A673 (cell line): ENCODE data around the gene ATP8A1. TPM values are rescaled to one million over a fixed set of nuclear protein-coding genes. Genes with fewer than 3 reads are reported as not detected.
A peak's percentile ranks its signal among the peaks of the same experiment; 100 is the strongest.

Experiments used
- BruUV-seq: library from RNA; stranded (reverse); fragments of 400-500 nt; replicated peaks from 2 replicates; lab custom pipeline; 2021; lab: Mats Ljungman, UMichigan
- CTCF ChIA-PET: fragments of 300-600 bp; sonication (Branson Sonifier 250); formaldehyde crosslinking; loops from one replicate; lab custom pipeline; 2022; ENCODE audit warnings: antibody characterized with exemption; lab: Charles Lee
- POLR2A ChIA-PET: fragments of 300-600 bp; sonication (Branson Sonifier 250); formaldehyde crosslinking; loops from one replicate; lab custom pipeline; 2022; ENCODE audit warnings: antibody characterized with exemption; ENCODE audit not compliant: low non-redundant PET; lab: Charles Lee
- DNase-seq: peaks from one replicate; pipeline ENCODE4 v3.0.0-alpha.2; 2015; ENCODE audit warnings: low spot score
- H3K27ac ChIP-seq: fragments of 200-600 bp; sonication (generic); 2 replicates; pipeline ENCODE4 v1.5.1; 2016; ENCODE audit warnings: mixed run types, low read depth, mild to moderate bottlenecking, mixed read lengths, antibody characterized with exemption, low read length; ENCODE audit not compliant: poor library complexity, severe bottlenecking
- H3K27me3 ChIP-seq: fragments of 200-600 bp; sonication (generic); replicated peaks from 2 replicates; pipeline ENCODE4 v1.6.1; 2017; ENCODE audit warnings: mixed run types, low read depth, mild to moderate bottlenecking, mixed read lengths, antibody characterized with exemption, low read length; ENCODE audit not compliant: insufficient read depth, poor library complexity
- H3K36me3 ChIP-seq: fragments of 200-600 bp; sonication (generic); 2 replicates; pipeline ENCODE4 v1.6.1; 2016; ENCODE audit warnings: mixed run types, mild to moderate bottlenecking, mixed read lengths, antibody characterized with exemption, low read length; ENCODE audit not compliant: insufficient read depth, poor library complexity, severe bottlenecking
- H3K4me1 ChIP-seq: fragments of 200-600 bp; sonication (generic); 2 replicates; pipeline ENCODE4 v1.6.1; 2017; ENCODE audit warnings: mixed run types, mild to moderate bottlenecking, mixed read lengths, antibody characterized with exemption, low read length; ENCODE audit not compliant: insufficient read depth, poor library complexity, severe bottlenecking
- H3K4me3 ChIP-seq: fragments of 200-600 bp; sonication (generic); 2 replicates; pipeline ENCODE4 v1.5.1; 2016; ENCODE audit warnings: low read depth, mixed run types, mild to moderate bottlenecking, mixed read lengths, low read length; ENCODE audit not compliant: poor library complexity, severe bottlenecking
- H3K9me3 ChIP-seq: fragments of 200-600 bp; sonication (generic); 2 replicates; pipeline ENCODE4 v1.6.1; 2016; ENCODE audit warnings: mixed run types, low read depth, mild to moderate bottlenecking, mixed read lengths, antibody characterized with exemption, low read length; ENCODE audit not compliant: poor library complexity, severe bottlenecking
- CTCF ChIP-seq: fragments of 300-800, 200-600 bp; sonication (generic); conservative IDR thresholded peaks from 2 replicates; pipeline ENCODE4 v1.5.1; 2017; ENCODE audit warnings: low read depth, mild to moderate bottlenecking, antibody characterized with exemption, low read length, moderate library complexity, mixed read lengths
- EZH2 ChIP-seq: fragments of 200-600 bp; sonication (generic); IDR thresholded peaks from 2 replicates; pipeline ENCODE4 v1.6.1; 2017; ENCODE audit warnings: borderline replicate concordance, low read depth, mild to moderate bottlenecking, mixed read lengths, antibody characterized with exemption, low read length; ENCODE audit not compliant: poor library complexity, severe bottlenecking
- intact Hi-C: fragments of 100-400 bp; cut with micrococcal nuclease; formaldehyde crosslinking; loops from one replicate; pipeline ENCODE4 v1.10.0; 2022; ENCODE audit not compliant: unreplicated experiment
- total RNA-seq: library from RNA; stranded (reverse); gene quantifications from 2 replicates; pipeline ENCODE4 v1.2.3, GENCODE V29; 2021

The ATP8A1 gene
- total RNA-seq, 1 experiment from 2014 or later: 0.28 TPM

- Histone ChIP-seq H3K27me3 (peaks cover 75% of the 10 kb centered on the region), H3K4me1 (no peaks in the 10 kb centered on the region), H3K36me3 (no peaks in the 10 kb centered on the region), H3K9me3 (no peaks in the 10 kb centered on the region), H3K27ac (no peak overlapping the region), H3K4me3 (no peak overlapping the region)
- TF ChIP-seq CTCF (no peak), EZH2 (no peak)
- no peak for DNase-seq
- no TSS peak for BruUV-seq
- ChIA-PET CTCF (no interaction called here), POLR2A (no interaction called here)
- intact Hi-C loops: no loop called here
Observed at GRCh38 chr4:42399393-42399792, 257.5 kb downstream of the ATP8A1 start.

DNA sequence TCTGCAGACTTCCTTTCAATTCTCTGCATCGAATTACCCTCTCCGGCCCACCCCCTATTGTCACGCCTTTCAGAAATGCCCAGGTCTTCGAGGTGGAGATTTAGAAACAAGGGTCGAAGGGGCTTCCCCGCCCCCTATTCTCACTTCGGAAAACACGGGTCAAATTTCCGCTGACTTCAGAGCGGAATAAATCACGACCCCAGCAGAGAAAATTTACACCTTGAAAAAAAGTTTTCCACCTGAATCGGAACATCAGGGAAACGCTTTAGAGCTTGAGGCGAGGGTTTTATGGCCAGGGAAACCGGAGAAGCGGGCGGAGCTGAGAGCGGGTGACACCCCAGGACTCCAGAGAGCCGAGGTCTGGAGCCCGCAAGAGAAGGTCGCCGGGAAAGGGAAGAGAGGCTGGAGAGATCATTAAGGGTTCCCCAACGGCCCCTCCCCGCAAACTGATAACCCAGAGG, 258.0 kb downstream of the ATP8A1 start:
- no peaks in the 10 kb centered on the region for H3K9me3 ChIP-seq
- H3K4me3 ChIP-seq: peak overlapping the region; percentile 44
- H3K27ac ChIP-seq: no peak overlapping the region
- peaks cover 75% of the 10 kb centered on the region for H3K27me3 ChIP-seq
- intact Hi-C loops: no loop called here
- no TSS peak for BruUV-seq
- TF ChIP-seq CTCF (no peak), EZH2 (no peak)
- no peaks in the 10 kb centered on the region for H3K36me3 ChIP-seq
- H3K4me1 ChIP-seq: no peaks in the 10 kb centered on the region
- ChIA-PET POLR2A (no interaction called here), CTCF (no interaction called here)
- DNase-seq: no peak

DNA sequence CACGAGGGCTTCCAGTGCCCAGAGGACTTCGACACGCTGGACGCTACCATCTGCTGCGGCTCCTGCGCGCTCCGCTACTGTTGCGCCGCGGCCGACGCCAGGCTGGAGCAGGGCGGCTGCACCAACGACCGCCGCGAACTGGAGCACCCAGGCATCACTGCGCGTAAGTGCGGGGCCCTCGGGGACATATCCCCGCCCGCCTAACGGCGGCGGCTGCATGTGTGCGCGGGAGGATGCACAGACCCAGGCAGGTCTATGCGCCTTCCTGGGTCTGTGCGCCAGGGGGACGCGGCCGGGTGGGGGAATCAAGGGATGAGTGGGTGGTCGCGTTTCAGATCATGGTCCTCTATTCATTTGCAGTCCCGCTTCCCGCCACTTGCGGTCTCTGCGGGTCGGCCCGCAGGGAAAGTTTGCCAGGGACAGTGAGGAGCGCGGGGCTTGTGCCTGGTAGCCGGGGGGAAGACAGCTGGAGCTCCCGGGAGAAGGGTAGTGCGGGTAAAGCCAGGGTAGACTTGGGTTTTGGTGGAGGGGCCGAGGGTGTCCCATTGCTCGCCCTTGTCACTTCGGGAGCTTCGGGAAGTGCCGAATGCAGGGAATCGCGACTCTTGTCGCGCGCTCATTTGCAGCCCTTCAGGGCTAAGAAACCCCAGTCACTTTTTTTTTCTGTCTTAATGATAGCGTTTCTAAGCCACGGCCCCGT, 258.6 kb downstream of the ATP8A1 start:
- no peaks in the 10 kb centered on the region for H3K36me3 ChIP-seq
- intact Hi-C loops: no loop called here
- ChIA-PET POLR2A (no interaction called here), CTCF (no interaction called here)
- peaks cover 75% of the 10 kb centered on the region for H3K27me3 ChIP-seq
- peak; percentile 32 for DNase-seq
- BruUV-seq: no TSS peak
- TF ChIP-seq EZH2 (peak; percentile 8), CTCF (0 out of 2 replicates have a peak, but pooled peaks have one; percentile 11)
- H3K27ac ChIP-seq: no peak overlapping the region
- H3K9me3 ChIP-seq: no peaks in the 10 kb centered on the region
- H3K4me1 ChIP-seq: no peaks in the 10 kb centered on the region
- peak overlapping the region; percentile 44 for H3K4me3 ChIP-seq
